Keratinocyte (primary cell): ENCODE measurements around the gene TAGLN2.

Experiments
- EZH2 ChIP-seq: IDR thresholded peaks from one replicate; pipeline ENCODE4 v1.6.1; 2012; ENCODE audit warnings: inconsistent platforms, mild to moderate bottlenecking, low read length, moderate library complexity
- TF ChIP-seq, protein P1 (sequence below), 3 experiments: IDR thresholded peaks in 1 of 3; conservative IDR thresholded peaks in 1 of 3; optimal IDR thresholded peaks in 1 of 3; 2 replicates in 2 of 3; 3 replicates in 1 of 3; pipeline versions ENCODE3 to v1.5.1; 2011; ENCODE audit warnings: low read length in 3 of 3, mild to moderate bottlenecking in 3 of 3, moderate library complexity in 2 of 3, control low read depth in 1 of 3, inconsistent platforms in 1 of 3; ENCODE audit not compliant: insufficient read depth in 2 of 3; ENCODE audit errors: extremely low read depth in 1 of 3

DNA sequence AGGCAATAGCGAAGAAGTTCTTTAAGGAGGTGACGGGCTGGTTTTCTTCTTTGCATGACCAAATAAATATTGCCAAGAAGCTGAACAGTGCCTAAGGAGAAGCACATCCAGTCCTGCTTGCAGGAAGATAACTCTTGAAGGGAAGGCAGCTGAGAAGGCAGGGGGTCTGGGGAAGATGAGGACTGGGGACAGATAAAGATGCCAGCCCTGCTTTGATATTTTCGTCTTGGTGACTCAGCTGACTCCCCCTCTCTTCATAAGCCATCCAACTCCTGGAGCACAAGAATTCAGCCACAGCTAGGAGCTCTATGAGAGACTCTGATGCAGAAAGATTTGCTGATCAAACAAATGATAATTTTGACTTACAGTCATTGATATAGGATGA, 28.8 kb downstream of the TAGLN2 start:
- no peak for TF ChIP-seq EZH2
- TF ChIP-seq, protein P1, sequence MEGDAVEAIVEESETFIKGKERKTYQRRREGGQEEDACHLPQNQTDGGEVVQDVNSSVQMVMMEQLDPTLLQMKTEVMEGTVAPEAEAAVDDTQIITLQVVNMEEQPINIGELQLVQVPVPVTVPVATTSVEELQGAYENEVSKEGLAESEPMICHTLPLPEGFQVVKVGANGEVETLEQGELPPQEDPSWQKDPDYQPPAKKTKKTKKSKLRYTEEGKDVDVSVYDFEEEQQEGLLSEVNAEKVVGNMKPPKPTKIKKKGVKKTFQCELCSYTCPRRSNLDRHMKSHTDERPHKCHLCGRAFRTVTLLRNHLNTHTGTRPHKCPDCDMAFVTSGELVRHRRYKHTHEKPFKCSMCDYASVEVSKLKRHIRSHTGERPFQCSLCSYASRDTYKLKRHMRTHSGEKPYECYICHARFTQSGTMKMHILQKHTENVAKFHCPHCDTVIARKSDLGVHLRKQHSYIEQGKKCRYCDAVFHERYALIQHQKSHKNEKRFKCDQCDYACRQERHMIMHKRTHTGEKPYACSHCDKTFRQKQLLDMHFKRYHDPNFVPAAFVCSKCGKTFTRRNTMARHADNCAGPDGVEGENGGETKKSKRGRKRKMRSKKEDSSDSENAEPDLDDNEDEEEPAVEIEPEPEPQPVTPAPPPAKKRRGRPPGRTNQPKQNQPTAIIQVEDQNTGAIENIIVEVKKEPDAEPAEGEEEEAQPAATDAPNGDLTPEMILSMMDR (optimal IDR thresholded peaks at IDR 0.05 in 1 of 3, IDR thresholded peaks at IDR 0.05 in 1 of 3, conservative IDR thresholded peaks at IDR 0.05 in 1 of 3; ENCODE audit: extremely low read depth in 1 of 3, insufficient read depth in 2 of 3, low read length in 3 of 3): no peak
